OCI-LY3 (cell line): Measurements from ENCODE around the gene TULP4.

Source experiments
- EZH2phosphoT487 ChIP-seq: fragments of 200-600 bp; shearing (Covaris generic); IDR thresholded peaks from 2 replicates; pipeline ENCODE4 v1.6.1; 2018; ENCODE audit warnings: antibody characterized with exemption, mixed run types, low read depth
- TF ChIP-seq, protein P1 (sequence below): fragments of 200-600, 300-600 bp; sonication (generic); IDR thresholded peaks from 2 replicates; pipeline ENCODE4 v1.5.1; 2014; ENCODE audit warnings: antibody characterized with exemption, low read length, low read depth

GRCh38 chr6:158545043-158545966, 233.0 kb downstream of the TULP4 start:
- TF ChIP-seq, protein P1, sequence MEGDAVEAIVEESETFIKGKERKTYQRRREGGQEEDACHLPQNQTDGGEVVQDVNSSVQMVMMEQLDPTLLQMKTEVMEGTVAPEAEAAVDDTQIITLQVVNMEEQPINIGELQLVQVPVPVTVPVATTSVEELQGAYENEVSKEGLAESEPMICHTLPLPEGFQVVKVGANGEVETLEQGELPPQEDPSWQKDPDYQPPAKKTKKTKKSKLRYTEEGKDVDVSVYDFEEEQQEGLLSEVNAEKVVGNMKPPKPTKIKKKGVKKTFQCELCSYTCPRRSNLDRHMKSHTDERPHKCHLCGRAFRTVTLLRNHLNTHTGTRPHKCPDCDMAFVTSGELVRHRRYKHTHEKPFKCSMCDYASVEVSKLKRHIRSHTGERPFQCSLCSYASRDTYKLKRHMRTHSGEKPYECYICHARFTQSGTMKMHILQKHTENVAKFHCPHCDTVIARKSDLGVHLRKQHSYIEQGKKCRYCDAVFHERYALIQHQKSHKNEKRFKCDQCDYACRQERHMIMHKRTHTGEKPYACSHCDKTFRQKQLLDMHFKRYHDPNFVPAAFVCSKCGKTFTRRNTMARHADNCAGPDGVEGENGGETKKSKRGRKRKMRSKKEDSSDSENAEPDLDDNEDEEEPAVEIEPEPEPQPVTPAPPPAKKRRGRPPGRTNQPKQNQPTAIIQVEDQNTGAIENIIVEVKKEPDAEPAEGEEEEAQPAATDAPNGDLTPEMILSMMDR = no peak
- TF ChIP-seq EZH2phosphoT487 = no peak
